OCI-LY3 (cell line): ENCODE data around the gene PPP2R5E.

Source experiments
- H2AFZ ChIP-seq: fragments of 200-600, 300-600 bp; shearing (Covaris generic); 2 replicates; pipeline ENCODE4 v1.6.0; 2014; ENCODE audit warnings: antibody characterized with exemption, low read depth, low read length
- H3K27ac ChIP-seq: fragments of 200-600, 300-600 bp; sonication (generic); 2 replicates; pipeline ENCODE4 v1.5.1; 2014; ENCODE audit warnings: mild to moderate bottlenecking, low read length, moderate library complexity, mixed read lengths
- H3K27me3 ChIP-seq: fragments of 200-600, 300-600 bp; sonication (generic); 2 replicates; pipeline ENCODE4 v1.6.1; 2014; ENCODE audit warnings: low read depth, low read length, mixed read lengths
- H3K36me3 ChIP-seq: fragments of 200-600, 300-600 bp; sonication (generic); replicated peaks from 2 replicates; pipeline ENCODE3; 2014; ENCODE audit warnings: low read depth, low read length, mixed read lengths
- H3K4me1 ChIP-seq: fragments of 300-600, 200-600 bp; sonication (generic); 2 replicates; pipeline ENCODE4 v1.6.1; 2014; ENCODE audit warnings: low read length, mixed read lengths
- H3K4me2 ChIP-seq: fragments of 200-600, 300-600 bp; sonication (generic); 2 replicates; pipeline ENCODE4 v1.6.1; 2014; ENCODE audit warnings: low read length, mixed read lengths
- H3K4me3 ChIP-seq: fragments of 300-600, 200-600 bp; sonication (generic); 2 replicates; pipeline ENCODE4 v1.5.1; 2014; ENCODE audit warnings: antibody characterized with exemption, mild to moderate bottlenecking, low read length, moderate library complexity
- H3K79me2 ChIP-seq: fragments of 300-600, 200-600 bp; shearing (Covaris generic); 2 replicates; pipeline ENCODE4 v1.6.1; 2014; ENCODE audit warnings: mild to moderate bottlenecking, low read length, mixed read lengths
- H3K9ac ChIP-seq: fragments of 300-600, 200-600 bp; shearing (Covaris generic); 2 replicates; pipeline ENCODE4 v1.6.0; 2014; ENCODE audit warnings: mild to moderate bottlenecking, low read length, moderate library complexity
- H3K9me3 ChIP-seq: fragments of 200-600, 300-600 bp; shearing (Covaris generic); 2 replicates; pipeline ENCODE4 v1.6.1; 2014; ENCODE audit warnings: low read length, mixed read lengths; ENCODE audit not compliant: insufficient read depth
- H4K20me1 ChIP-seq: fragments of 200-600, 300-600 bp; sonication (generic); 2 replicates; pipeline ENCODE4 v1.6.1; 2016; ENCODE audit warnings: low read length, mixed read lengths; ENCODE audit not compliant: insufficient read depth
- CTCF ChIP-seq: fragments of 200-600, 300-600 bp; sonication (generic); IDR thresholded peaks from 2 replicates; pipeline ENCODE4 v1.5.1; 2014; ENCODE audit warnings: antibody characterized with exemption, low read length, low read depth
- EZH2phosphoT487 ChIP-seq: fragments of 200-600 bp; shearing (Covaris generic); IDR thresholded peaks from 2 replicates; pipeline ENCODE4 v1.6.1; 2018; ENCODE audit warnings: antibody characterized with exemption, mixed run types, low read depth

Gene PPP2R5E

GRCh38 chr14:63392236-63392635, 150.9 kb downstream of the PPP2R5E start:
- Histone ChIP-seq H4K20me1 (no peaks in the 10 kb centered on the region), H3K4me1 (no peaks in the 10 kb centered on the region), H3K9me3 (no peaks in the 10 kb centered on the region), H3K4me3 (no peak overlapping the region), H3K27me3 (no peaks in the 10 kb centered on the region), H3K36me3 (peaks cover 8% of the 10 kb centered on the region), H2AFZ (no peak overlapping the region), H3K27ac (no peak overlapping the region), H3K9ac (no peak overlapping the region), H3K79me2 (no peaks in the 10 kb centered on the region), H3K4me2 (no peak overlapping the region)
- TF ChIP-seq EZH2phosphoT487: no peak
- no peak for TF ChIP-seq CTCF

- H3K36me3 ChIP-seq: peaks cover 13% of the 10 kb centered on the region
- no peaks in the 10 kb centered on the region for H3K27me3 ChIP-seq
- H3K9me3 ChIP-seq: no peaks in the 10 kb centered on the region
- no peaks in the 10 kb centered on the region for H4K20me1 ChIP-seq
- H3K9ac ChIP-seq: no peak overlapping the region
- H3K4me2 ChIP-seq: no peak overlapping the region
- no peak overlapping the region for H3K4me3 ChIP-seq
- H3K27ac ChIP-seq: no peak overlapping the region
- H3K4me1 ChIP-seq: peaks cover 4% of the 10 kb centered on the region
- no peaks in the 10 kb centered on the region for H3K79me2 ChIP-seq
- no peak overlapping the region for H2AFZ ChIP-seq
- TF ChIP-seq EZH2phosphoT487: no peak
- peak; percentile 87 for TF ChIP-seq CTCF
Measured at GRCh38 chr14:63388766-63389431, 154.3 kb downstream of the PPP2R5E start.

GRCh38 chr14:63387711-63388110, 155.5 kb downstream of the PPP2R5E start:
- H4K20me1 ChIP-seq: no peaks in the 10 kb centered on the region
- H3K27ac ChIP-seq: no peak overlapping the region
- H3K27me3 ChIP-seq: no peaks in the 10 kb centered on the region
- no peak overlapping the region for H2AFZ ChIP-seq
- H3K4me2 ChIP-seq: no peak overlapping the region
- peaks cover 9% of the 10 kb centered on the region for H3K4me1 ChIP-seq
- peaks cover 13% of the 10 kb centered on the region for H3K36me3 ChIP-seq
- TF ChIP-seq EZH2phosphoT487 (no peak), CTCF (no peak)
- H3K4me3 ChIP-seq: no peak overlapping the region
- H3K79me2 ChIP-seq: no peaks in the 10 kb centered on the region
- H3K9me3 ChIP-seq: no peaks in the 10 kb centered on the region
- H3K9ac ChIP-seq: no peak overlapping the region

- H2AFZ ChIP-seq: no peak overlapping the region
- peak overlapping the region; percentile 21 for H3K27ac ChIP-seq
- H3K4me1 ChIP-seq: peaks cover 9% of the 10 kb centered on the region
- TF ChIP-seq CTCF: no peak
- TF ChIP-seq EZH2phosphoT487: no peak
- H3K27me3 ChIP-seq: no peaks in the 10 kb centered on the region
- H3K9ac ChIP-seq: no peak overlapping the region
- H3K9me3 ChIP-seq: no peaks in the 10 kb centered on the region
- no peaks in the 10 kb centered on the region for H3K79me2 ChIP-seq
- no peak overlapping the region for H3K4me3 ChIP-seq
- H3K4me2 ChIP-seq: peak overlapping the region; percentile 15
- no peaks in the 10 kb centered on the region for H4K20me1 ChIP-seq
- H3K36me3 ChIP-seq: peaks cover 29% of the 10 kb centered on the region
Measured at GRCh38 chr14:63383776-63384367, 159.3 kb downstream of the PPP2R5E start.
